Measurements from ENCODE around the gene ZNF236. TPM values are rescaled to one million over a fixed set of nuclear protein-coding genes. Genes with fewer than 3 reads are reported as not detected.
A peak's percentile ranks its signal among the peaks of the same experiment; 100 is the strongest.
"Not testable (repeated sequence)": the region's sequence is repeated elsewhere in the genome, so short reads cannot be mapped to it uniquely, and the experiment has no call there.

ZNF236 gene
- total RNA-seq, 6 experiments from 2014 or later = 3.8 to 7.6 (median 5.8) TPM

GRCh38 chr18:77015771-77016710 lies 193.7 kb downstream of the ZNF236 start:
- peaks cover 0 to 14% (median 11%) of the 10 kb centered on the region in 4 donors for H3K36me3 ChIP-seq
- H3K4me3 ChIP-seq = no peak overlapping the region
- intact Hi-C loops (cut with DNase I) = no loop called here
- H3K27ac ChIP-seq = no peak overlapping the region
- peaks cover 0 to 7% (median 3%) of the 10 kb centered on the region in 4 donors for H3K4me1 ChIP-seq
- no peaks in the 10 kb centered on the region for H3K27me3 ChIP-seq
- ATAC-seq (no peak), DNase-seq (no peak)
- no peak for TF ChIP-seq POLR2A (IDR thresholded peaks at IDR 0.05)
- TF ChIP-seq, protein P1, sequence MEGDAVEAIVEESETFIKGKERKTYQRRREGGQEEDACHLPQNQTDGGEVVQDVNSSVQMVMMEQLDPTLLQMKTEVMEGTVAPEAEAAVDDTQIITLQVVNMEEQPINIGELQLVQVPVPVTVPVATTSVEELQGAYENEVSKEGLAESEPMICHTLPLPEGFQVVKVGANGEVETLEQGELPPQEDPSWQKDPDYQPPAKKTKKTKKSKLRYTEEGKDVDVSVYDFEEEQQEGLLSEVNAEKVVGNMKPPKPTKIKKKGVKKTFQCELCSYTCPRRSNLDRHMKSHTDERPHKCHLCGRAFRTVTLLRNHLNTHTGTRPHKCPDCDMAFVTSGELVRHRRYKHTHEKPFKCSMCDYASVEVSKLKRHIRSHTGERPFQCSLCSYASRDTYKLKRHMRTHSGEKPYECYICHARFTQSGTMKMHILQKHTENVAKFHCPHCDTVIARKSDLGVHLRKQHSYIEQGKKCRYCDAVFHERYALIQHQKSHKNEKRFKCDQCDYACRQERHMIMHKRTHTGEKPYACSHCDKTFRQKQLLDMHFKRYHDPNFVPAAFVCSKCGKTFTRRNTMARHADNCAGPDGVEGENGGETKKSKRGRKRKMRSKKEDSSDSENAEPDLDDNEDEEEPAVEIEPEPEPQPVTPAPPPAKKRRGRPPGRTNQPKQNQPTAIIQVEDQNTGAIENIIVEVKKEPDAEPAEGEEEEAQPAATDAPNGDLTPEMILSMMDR (IDR thresholded peaks at IDR 0.05) = no peak
- 82% methylated on average over 12 of the region's 16 CpGs for WGBS (ENCODE audit: insufficient coverage, low coverage, low lambda C conversion rate, missing lambda C conversion rate)
- H3K9me3 ChIP-seq = no peaks in the 10 kb centered on the region

DNA sequence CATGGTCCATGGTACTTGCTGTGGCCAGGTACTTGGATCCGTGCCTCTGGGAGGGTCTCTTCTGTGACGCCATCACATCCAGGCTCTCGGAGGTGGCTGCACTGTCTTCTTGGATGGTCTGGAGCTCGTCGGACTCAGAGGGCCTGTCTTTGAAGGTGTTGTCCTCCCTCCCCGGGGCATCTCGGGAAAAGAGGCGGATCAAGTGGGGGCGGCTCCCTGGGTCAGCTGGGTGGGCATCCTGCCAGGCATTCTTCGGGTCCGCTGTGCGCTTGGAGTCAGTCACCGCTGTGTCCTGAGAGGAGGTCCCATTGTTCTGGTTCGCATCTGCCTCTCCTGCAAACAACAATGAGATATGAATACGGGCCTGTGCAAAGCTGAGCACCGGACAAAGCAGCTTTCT lies 194.6 kb downstream of the ZNF236 start:
- intact Hi-C loops (cut with DNase I) = no loop called here
- no peak for DNase-seq
- peaks cover 0 to 13% (median 8%) of the 10 kb centered on the region in 4 donors for H3K36me3 ChIP-seq

GRCh38 chr18:77017355-77017754 lies 195.0 kb downstream of the ZNF236 start:
- H3K4me3 ChIP-seq = no peak overlapping the region
- peaks cover 0 to 13% (median 9%) of the 10 kb centered on the region in 4 donors for H3K36me3 ChIP-seq
- WGBS (ENCODE audit: insufficient coverage, low coverage, low lambda C conversion rate, missing lambda C conversion rate) = no CpG with 5 or more reads among the region's 6 CpGs
- no peak for ATAC-seq
- TF ChIP-seq, protein P1 (IDR thresholded peaks at IDR 0.05) = no peak
- TF ChIP-seq POLR2A (IDR thresholded peaks at IDR 0.05) = no peak
- no peak for DNase-seq
- H3K4me1 ChIP-seq = peaks cover 0 to 7% (median 3%) of the 10 kb centered on the region in 4 donors
- intact Hi-C loops (cut with DNase I) = no loop called here
- H3K27me3 ChIP-seq = no peaks in the 10 kb centered on the region
- no peak overlapping the region for H3K27ac ChIP-seq
- H3K9me3 ChIP-seq = no peaks in the 10 kb centered on the region

More for the DNA sequence above, 194.6 kb downstream of the ZNF236 start:
- Histone ChIP-seq H3K27me3 (no peaks in the 10 kb centered on the region), H3K4me3 (no peak overlapping the region), H3K27ac (no peak overlapping the region), H3K9me3 (no peaks in the 10 kb centered on the region), H3K4me1 (peaks cover 0 to 7% (median 3%) of the 10 kb centered on the region in 4 donors)
- TF ChIP-seq, protein P1 (IDR thresholded peaks at IDR 0.05) = no peak
- TF ChIP-seq POLR2A (IDR thresholded peaks at IDR 0.05) = no peak
- no peak for ATAC-seq
- 100% methylated on average over 3 of the region's 16 CpGs for WGBS (ENCODE audit: insufficient coverage, low coverage, low lambda C conversion rate, missing lambda C conversion rate)

GRCh38 chr18:77018650-77019049 lies 196.3 kb downstream of the ZNF236 start:
- H3K9me3 ChIP-seq; H3K27me3 ChIP-seq; intact Hi-C loops (cut with DNase I); DNase-seq; H3K4me1 ChIP-seq; ATAC-seq; H3K4me3 ChIP-seq; H3K27ac ChIP-seq: not testable (repeated sequence)
- peaks cover 0 to 14% (median 11%) of the 10 kb centered on the region in 4 donors for H3K36me3 ChIP-seq

- Histone ChIP-seq H3K9me3 (no peaks in the 10 kb centered on the region), H3K27ac (no peak overlapping the region), H3K4me1 (no peaks in the 10 kb centered on the region), H3K4me3 (no peak overlapping the region), H3K36me3 (peaks cover 0 to 17% (median 11%) of the 10 kb centered on the region in 4 donors), H3K27me3 (no peaks in the 10 kb centered on the region)
- intact Hi-C loops (cut with DNase I) = no loop called here
- ATAC-seq (peak in 1 of 4 donors; percentile 8), DNase-seq (no peak)
- 93% methylated on average over 5 of the region's 9 CpGs for WGBS (ENCODE audit: insufficient coverage, low coverage, low lambda C conversion rate, missing lambda C conversion rate)
- TF ChIP-seq, protein P1 (IDR thresholded peaks at IDR 0.05) = no peak
- no peak for TF ChIP-seq POLR2A (IDR thresholded peaks at IDR 0.05)
Observed at GRCh38 chr18:77019641-77020040, 197.3 kb downstream of the ZNF236 start.
